Naive thymus-derived CD4-positive, alpha-beta T cell (primary cell): ENCODE results near the gene FGB. TPM values are rescaled to one million over a fixed set of nuclear protein-coding genes. Genes with fewer than 3 reads are reported as not detected.

Experiments used
- ATAC-seq: fragments of 150-1000 bp; cut with Tn5 transposase; 2 replicates; pipeline ENCODE4 v1.10.0; 2021; ENCODE audit warnings: mild to moderate bottlenecking, moderate library complexity
- CTCF ChIA-PET: fragments of 350-600 bp; sonication (Branson Sonifier 250); formaldehyde crosslinking; loops from one replicate; lab custom pipeline; 2021; ENCODE audit warnings: antibody characterized with exemption; lab: Charles Lee
- POLR2A ChIA-PET: fragments of 350-600 bp; sonication (Branson Sonifier 250); formaldehyde crosslinking; loops from one replicate; lab custom pipeline; 2021; ENCODE audit warnings: antibody characterized with exemption, inconsistent platforms; lab: Charles Lee
- DNase-seq, 9 donors: peaks; one replicate each; pipeline versions ENCODE4 v3.0.0 to v3.0.0-alpha.2; 2020 to 2022; ENCODE audit warnings: mixed read lengths in 1 of 9
- H3K27ac ChIP-seq: one replicate; pipeline ENCODE4 v1.7.0; 2013; ENCODE audit warnings: mild to moderate bottlenecking, low read depth, low read length, moderate library complexity
- H3K27me3 ChIP-seq, 2 donors: one replicate each; pipeline ENCODE4 v1.7.0; 2013; ENCODE audit warnings: low read length in 2 of 2, mild to moderate bottlenecking in 2 of 2, moderate library complexity in 2 of 2; ENCODE audit not compliant: control insufficient read depth in 2 of 2, insufficient read depth in 2 of 2
- H3K36me3 ChIP-seq, 3 experiments: 1 replicate in 2 of 3; 2 replicates in 1 of 3; pipeline ENCODE4 v1.7.0; 2013; ENCODE audit warnings: low read length in 3 of 3, mild to moderate bottlenecking in 3 of 3, moderate library complexity in 1 of 3; ENCODE audit not compliant: insufficient read depth in 3 of 3, control insufficient read depth in 2 of 3
- H3K4me1 ChIP-seq, 2 donors: one replicate each; pipeline ENCODE4 v1.7.0; 2013; ENCODE audit warnings: low read length in 2 of 2, mild to moderate bottlenecking in 2 of 2, moderate library complexity in 1 of 2; ENCODE audit not compliant: control insufficient read depth in 2 of 2, insufficient read depth in 2 of 2
- H3K4me3 ChIP-seq: 2 replicates; pipeline ENCODE4 v1.7.0; 2013; ENCODE audit warnings: mild to moderate bottlenecking, low read length
- H3K9me3 ChIP-seq, 3 experiments: 1 replicate in 2 of 3; 2 replicates in 1 of 3; pipeline ENCODE4 v1.7.0; 2013; ENCODE audit warnings: low read length in 3 of 3; ENCODE audit not compliant: control insufficient read depth in 2 of 3
- H3K27ac Mint-ChIP-seq, 9 donors: one replicate each; pipeline ENCODE4 v1.8.0; 2020 to 2022; ENCODE audit warnings: mixed read lengths in 9 of 9, mild to moderate bottlenecking in 8 of 9, moderate library complexity in 5 of 9, inconsistent platforms in 2 of 9
- H3K27me3 Mint-ChIP-seq, 5 donors: one replicate each; pipeline ENCODE4 v1.8.0; 2021 to 2022; ENCODE audit warnings: mixed read lengths in 5 of 5, mild to moderate bottlenecking in 1 of 5
- H3K36me3 Mint-ChIP-seq, 5 donors: one replicate each; pipeline ENCODE4 v1.8.0; 2020 to 2022; ENCODE audit warnings: mixed read lengths in 5 of 5, mild to moderate bottlenecking in 3 of 5, inconsistent platforms in 1 of 5
- H3K4me1 Mint-ChIP-seq, 7 donors: one replicate each; pipeline ENCODE4 v1.8.0; 2020 to 2022; ENCODE audit warnings: mixed read lengths in 7 of 7, mild to moderate bottlenecking in 3 of 7, inconsistent platforms in 1 of 7
- H3K4me3 Mint-ChIP-seq, 10 donors: one replicate each; pipeline ENCODE4 v1.8.0; 2020 to 2022; ENCODE audit warnings: mild to moderate bottlenecking in 10 of 10, mixed read lengths in 10 of 10, moderate library complexity in 6 of 10, inconsistent platforms in 2 of 10
- H3K9me3 Mint-ChIP-seq, 11 donors: one replicate each; pipeline ENCODE4 v1.8.0; 2020 to 2022; ENCODE audit warnings: mixed read lengths in 11 of 11, mild to moderate bottlenecking in 4 of 11, inconsistent platforms in 1 of 11, moderate library complexity in 1 of 11
- intact Hi-C, 2 donors: fragments of 100-400 bp; cut with micrococcal nuclease; formaldehyde crosslinking; loops; one replicate each; pipeline ENCODE4 v1.15.1; 2023
- polyA plus RNA-seq, 2 donors: library from polyadenylated mRNA; unstranded; fragments of 300-500 nt; fragmentation: Illumina TruSeq; gene quantifications; one replicate each; pipeline ENCODE4 v1.2.3, GENCODE V29; 2021
- total RNA-seq, 6 experiments: library from RNA in 5 of 6; stranded (reverse) in 5 of 6; gene quantifications; 1 replicate in 5 of 6; 2 replicates in 1 of 6; pipeline ENCODE4 v1.2.3 and lab custom pipeline; 2021 to 2026

FGB gene
- total and polyA plus RNA-seq, 7 experiments from 2014 or later: not detected

DNA sequence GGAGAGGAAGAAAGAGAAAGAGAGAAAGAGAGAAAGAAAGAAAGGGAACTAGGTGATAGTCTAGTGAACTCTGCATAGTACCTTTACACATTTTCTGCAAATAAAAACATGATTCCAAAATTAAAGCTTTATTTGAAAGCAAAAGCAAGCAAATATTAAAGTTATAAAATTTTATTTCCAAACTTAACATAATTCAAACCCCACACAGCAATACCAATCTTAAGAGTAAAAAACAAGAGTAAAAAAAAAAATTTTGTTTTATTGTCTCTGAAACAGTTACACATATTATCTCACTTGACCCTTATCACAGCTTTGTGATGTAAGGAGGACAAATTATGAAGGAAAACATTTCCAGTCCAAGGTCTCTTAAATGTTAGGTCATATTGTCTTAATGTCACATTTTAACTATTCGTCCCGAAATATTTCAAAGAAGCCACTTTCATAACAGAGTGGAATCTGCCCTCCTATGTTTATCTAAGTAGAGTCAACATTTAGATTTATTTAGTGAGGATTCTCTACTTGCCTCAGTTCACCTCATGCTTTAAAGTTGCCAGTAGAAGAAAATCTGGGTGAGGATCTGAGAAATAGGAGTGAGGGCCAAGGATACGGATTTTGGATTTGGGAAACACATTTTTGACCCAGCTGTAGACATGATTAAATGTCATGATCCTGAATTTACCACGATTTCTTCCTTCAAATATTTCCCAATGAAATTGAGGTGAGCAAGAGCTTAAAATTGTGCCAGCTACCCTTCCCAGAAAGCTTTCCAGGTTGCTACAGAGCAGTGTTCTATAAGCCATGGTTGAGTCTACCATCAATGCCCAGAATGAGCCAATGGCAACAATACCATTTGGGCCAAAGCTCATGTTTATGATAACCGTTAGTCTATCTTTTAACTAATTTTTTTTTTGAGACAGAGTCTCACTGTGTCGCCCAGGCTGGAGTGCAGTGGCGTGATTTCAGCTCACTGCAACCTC is 35.3 kb downstream of the FGB start:
- Mint-ChIP-seq H3K4me1 (peaks cover 0 to 6% (median 0%) of the 10 kb centered on the region in 7 donors), H3K27ac (no peak overlapping the region), H3K9me3 (peaks cover 0 to 1% (median 0%) of the 10 kb centered on the region in 11 donors), H3K27me3 (peaks cover 14 to 43% (median 34%) of the 10 kb centered on the region in 5 donors), H3K36me3 (no peaks in the 10 kb centered on the region), H3K4me3 (no peak overlapping the region)
- no peaks in the 10 kb centered on the region for H3K36me3 ChIP-seq
- no peaks in the 10 kb centered on the region for H3K27me3 ChIP-seq
- H3K4me1 ChIP-seq: no peaks in the 10 kb centered on the region
- intact Hi-C loops: no loop called here
- H3K27ac ChIP-seq: no peak overlapping the region
- ChIA-PET CTCF (interaction anchor here (0.6 kb wide), 1 partner anchor 16 kb away, joined by 3 read pairs; no protein-coding TSS in a partner anchor), POLR2A (no interaction called here)
- H3K9me3 ChIP-seq: no peaks in the 10 kb centered on the region
- DNase-seq (no peak), ATAC-seq (no peak)
- H3K4me3 ChIP-seq: no peak overlapping the region

DNA sequence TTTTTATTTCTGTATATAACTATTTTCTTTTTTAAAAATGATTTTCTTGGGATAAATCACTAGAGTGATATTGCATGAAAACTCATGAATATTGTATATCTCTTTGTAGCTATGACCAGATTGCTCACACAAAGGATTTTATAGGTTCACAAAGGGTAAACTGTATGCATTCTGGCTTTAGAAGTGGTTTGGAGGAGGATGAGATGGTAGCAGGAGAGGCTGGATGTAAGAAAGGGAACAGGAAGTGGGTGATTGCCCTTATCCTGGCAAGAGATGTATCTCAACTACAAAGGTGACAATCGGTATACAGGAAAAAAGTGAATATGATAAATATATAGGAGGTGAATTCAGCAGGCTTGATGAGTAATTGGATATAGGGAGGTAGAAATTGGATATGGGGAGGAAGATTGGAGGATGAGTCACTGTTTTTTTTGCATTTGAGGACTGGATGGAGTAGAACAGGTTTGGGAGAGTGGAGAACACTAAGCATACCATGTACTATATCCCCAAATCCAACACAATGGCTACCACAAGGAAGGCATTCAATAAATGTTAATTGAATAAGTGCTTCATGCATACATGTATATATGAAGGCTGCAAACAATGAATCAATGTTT is 39.7 kb downstream of the FGB start:
- Histone ChIP-seq H3K9me3 (no peaks in the 10 kb centered on the region), H3K4me1 (no peaks in the 10 kb centered on the region), H3K27me3 (no peaks in the 10 kb centered on the region), H3K36me3 (no peaks in the 10 kb centered on the region), H3K27ac (no peak overlapping the region), H3K4me3 (no peak overlapping the region)
- POLR2A ChIA-PET: no interaction called here
- no peak overlapping the region for H3K4me3 Mint-ChIP-seq
- intact Hi-C loops: no loop called here
- DNase-seq (no peak), ATAC-seq (no peak)
- no peaks in the 10 kb centered on the region for H3K36me3 Mint-ChIP-seq
- peaks cover 0 to 2% (median 0%) of the 10 kb centered on the region in 11 donors for H3K9me3 Mint-ChIP-seq
- no peak overlapping the region for H3K27ac Mint-ChIP-seq
- H3K4me1 Mint-ChIP-seq: peaks cover 0 to 6% (median 0%) of the 10 kb centered on the region in 7 donors
- CTCF ChIA-PET: no interaction called here
- H3K27me3 Mint-ChIP-seq: peaks cover 30 to 44% (median 39%) of the 10 kb centered on the region in 5 donors

- no peaks in the 10 kb centered on the region for H3K36me3 Mint-ChIP-seq
- H3K27ac ChIP-seq: no peak overlapping the region
- no peak overlapping the region for H3K4me3 ChIP-seq
- ATAC-seq: no peak
- H3K27ac Mint-ChIP-seq: no peak overlapping the region
- H3K36me3 ChIP-seq: no peaks in the 10 kb centered on the region
- ChIA-PET POLR2A (no interaction called here), CTCF (no interaction called here)
- no peak overlapping the region for H3K4me3 Mint-ChIP-seq
- peaks cover 31 to 41% (median 37%) of the 10 kb centered on the region in 5 donors for H3K27me3 Mint-ChIP-seq
- no peak for DNase-seq
- no peaks in the 10 kb centered on the region for H3K9me3 ChIP-seq
- intact Hi-C loops: no loop called here
- no peaks in the 10 kb centered on the region for H3K4me1 ChIP-seq
- H3K4me1 Mint-ChIP-seq: peaks cover 0 to 6% (median 0%) of the 10 kb centered on the region in 7 donors
- peaks cover 0 to 2% (median 0%) of the 10 kb centered on the region in 11 donors for H3K9me3 Mint-ChIP-seq
- H3K27me3 ChIP-seq: no peaks in the 10 kb centered on the region
Observed at GRCh38 chr4:154603033-154603943, 40.5 kb downstream of the FGB start.

DNA sequence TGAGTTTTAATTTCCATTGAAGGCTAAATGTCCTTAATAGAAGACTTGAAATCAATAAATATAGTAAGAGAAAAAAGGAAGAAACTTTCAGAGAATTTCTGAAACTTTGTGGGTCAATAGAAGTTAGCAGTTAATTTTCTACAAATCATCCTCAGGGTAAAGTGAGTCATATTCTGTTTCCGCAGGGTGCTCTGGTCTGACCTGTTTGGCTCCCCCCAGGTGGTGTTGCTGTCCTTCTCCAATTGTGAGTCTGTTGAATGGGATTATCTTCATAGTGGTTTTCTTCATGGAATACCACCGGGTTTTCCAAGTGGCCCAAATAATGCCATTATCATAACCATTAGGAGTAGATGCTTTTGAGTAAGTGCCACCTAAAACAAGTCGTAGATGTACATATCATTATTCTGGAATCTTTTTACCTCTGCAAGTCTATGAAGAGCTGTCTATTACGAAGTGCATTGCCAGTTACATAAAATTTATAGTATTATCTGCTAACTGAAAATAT is 41.9 kb downstream of the FGB start:
- Histone ChIP-seq H3K27ac (no peak overlapping the region), H3K36me3 (no peaks in the 10 kb centered on the region), H3K27me3 (no peaks in the 10 kb centered on the region), H3K4me1 (no peaks in the 10 kb centered on the region), H3K4me3 (no peak overlapping the region), H3K9me3 (no peaks in the 10 kb centered on the region)
- Mint-ChIP-seq H3K27ac (no peak overlapping the region), H3K4me3 (no peak overlapping the region), H3K4me1 (peaks cover 0 to 6% (median 0%) of the 10 kb centered on the region in 7 donors), H3K27me3 (peaks cover 40 to 48% (median 42%) of the 10 kb centered on the region in 5 donors), H3K9me3 (peaks cover 0 to 2% (median 0%) of the 10 kb centered on the region in 11 donors), H3K36me3 (no peaks in the 10 kb centered on the region)
- no peak for DNase-seq
- intact Hi-C loops: no loop called here
- POLR2A ChIA-PET: no interaction called here
- CTCF ChIA-PET: no interaction called here
- ATAC-seq: no peak

DNA sequence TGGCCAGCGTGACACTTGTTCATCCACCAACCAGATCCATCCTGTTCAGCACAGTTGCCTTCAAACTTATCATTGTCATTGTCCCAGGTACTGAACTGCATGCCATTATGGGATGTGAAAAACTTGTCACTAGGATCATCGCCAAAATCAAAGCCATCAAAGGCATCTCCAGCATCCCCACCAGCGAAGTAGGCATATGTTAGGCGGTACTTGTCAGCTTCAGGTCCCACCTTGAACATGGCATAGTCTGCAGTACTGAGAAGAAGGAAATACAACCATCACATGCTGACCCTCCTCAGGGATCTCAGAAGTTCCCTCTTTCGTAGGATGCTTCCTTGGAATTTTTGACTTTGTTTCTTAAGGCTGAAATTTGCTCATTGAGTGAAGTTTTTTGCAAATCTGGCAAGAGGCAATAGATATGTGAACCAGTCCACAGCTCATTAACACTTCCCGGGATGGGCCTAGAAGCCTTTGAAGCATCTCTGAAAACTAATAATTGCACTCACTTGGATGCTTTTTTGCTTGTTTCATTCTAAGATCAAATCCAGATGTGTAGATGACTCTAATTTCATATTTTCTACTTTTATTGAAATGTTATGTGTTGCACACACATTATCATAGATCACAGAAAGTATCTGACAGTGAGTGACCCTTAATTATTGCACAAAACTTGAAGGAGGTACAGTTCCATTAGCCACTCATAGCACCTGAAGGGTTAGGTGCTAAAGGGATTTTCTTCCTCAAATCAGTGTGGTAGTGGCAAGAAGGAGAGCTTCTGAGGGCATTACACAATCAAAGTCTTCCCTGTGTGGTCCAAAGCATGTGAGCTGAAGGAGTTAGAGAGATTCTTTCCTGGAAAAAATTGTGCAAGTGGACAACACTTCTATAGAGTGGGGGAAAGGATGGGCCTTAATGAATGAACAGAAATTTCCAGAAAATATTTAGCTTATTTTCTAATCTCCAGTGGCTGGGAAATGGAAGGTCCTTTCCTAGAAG is 44.2 kb downstream of the FGB start:
- no peaks in the 10 kb centered on the region for H3K27me3 ChIP-seq
- intact Hi-C loops: no loop called here
- no peak overlapping the region for H3K4me3 ChIP-seq
- H3K27ac ChIP-seq: no peak overlapping the region
- ATAC-seq (no peak), DNase-seq (no peak)
- ChIA-PET CTCF (no interaction called here), POLR2A (no interaction called here)
- H3K4me1 ChIP-seq: no peaks in the 10 kb centered on the region
- H3K4me1 Mint-ChIP-seq: peaks cover 0 to 6% (median 0%) of the 10 kb centered on the region in 7 donors
- H3K27ac Mint-ChIP-seq: no peak overlapping the region
- peaks cover 0 to 2% (median 0%) of the 10 kb centered on the region in 11 donors for H3K9me3 Mint-ChIP-seq
- H3K9me3 ChIP-seq: no peaks in the 10 kb centered on the region
- peaks cover 28 to 48% (median 35%) of the 10 kb centered on the region in 5 donors for H3K27me3 Mint-ChIP-seq
- no peaks in the 10 kb centered on the region for H3K36me3 ChIP-seq
- H3K36me3 Mint-ChIP-seq: no peaks in the 10 kb centered on the region
- H3K4me3 Mint-ChIP-seq: no peak overlapping the region
